CD4-positive, alpha-beta memory T cell (primary cell): Measurements from ENCODE around the gene PLOD1. TPM values are rescaled to one million over a fixed set of nuclear protein-coding genes. Genes with fewer than 3 reads are reported as not detected.
A peak's percentile ranks its signal among the peaks of the same experiment; 100 is the strongest.
"Not testable (repeated sequence)": the region's sequence is repeated elsewhere in the genome, so short reads cannot be mapped to it uniquely, and the experiment has no call there.

Experiments
- CTCF ChIA-PET: fragments of 350-600 bp; sonication (Branson Sonifier 250); formaldehyde crosslinking; loops from one replicate; lab custom pipeline; 2021; ENCODE audit warnings: inconsistent platforms; ENCODE audit not compliant: partially characterized antibody; lab: Charles Lee
- POLR2A ChIA-PET: fragments of 350-600 bp; sonication (Branson Sonifier 250); formaldehyde crosslinking; loops from one replicate; lab custom pipeline; 2021; ENCODE audit not compliant: partially characterized antibody; lab: Charles Lee
- DNase-seq, 5 donors: peaks; one replicate each; pipeline versions ENCODE4 v3.0.0 to v3.0.0-alpha.2; 2020 to 2022; ENCODE audit warnings: mixed read lengths in 1 of 5
- H3K27ac ChIP-seq: one replicate; pipeline ENCODE4 v1.7.0; 2013; ENCODE audit warnings: low read depth, low read length
- H3K27me3 ChIP-seq: 2 replicates; pipeline ENCODE4 v1.7.0; 2013; ENCODE audit warnings: mild to moderate bottlenecking, low read length, moderate library complexity; ENCODE audit not compliant: insufficient read depth
- H3K36me3 ChIP-seq: 2 replicates; pipeline ENCODE4 v1.7.0; 2013; ENCODE audit warnings: mild to moderate bottlenecking, low read length, moderate library complexity; ENCODE audit not compliant: insufficient read depth
- H3K4me1 ChIP-seq: 2 replicates; pipeline ENCODE4 v1.7.0; 2013; ENCODE audit warnings: mild to moderate bottlenecking, low read length, moderate library complexity; ENCODE audit not compliant: insufficient read depth
- H3K4me3 ChIP-seq, 2 donors: one replicate each; pipeline ENCODE4 v1.7.0; 2013; ENCODE audit warnings: low read length in 2 of 2, mild to moderate bottlenecking in 1 of 2
- H3K9me3 ChIP-seq, 2 donors: one replicate each; pipeline ENCODE4 v1.7.0; 2013; ENCODE audit warnings: low read length in 2 of 2, control low read depth in 1 of 2; ENCODE audit not compliant: control insufficient read depth in 1 of 2
- H3K27ac Mint-ChIP-seq, 7 donors: one replicate each; pipeline ENCODE4 v1.8.0; 2020 to 2021; ENCODE audit warnings: mixed read lengths in 7 of 7, mild to moderate bottlenecking in 6 of 7, inconsistent platforms in 3 of 7, moderate library complexity in 3 of 7
- H3K27me3 Mint-ChIP-seq, 2 donors: one replicate each; pipeline ENCODE4 v1.8.0; 2020 to 2021; ENCODE audit warnings: mixed read lengths in 2 of 2
- H3K36me3 Mint-ChIP-seq, 2 donors: one replicate each; pipeline ENCODE4 v1.8.0; 2020 to 2021; ENCODE audit warnings: mixed read lengths in 2 of 2, inconsistent platforms in 1 of 2, mild to moderate bottlenecking in 1 of 2
- H3K4me1 Mint-ChIP-seq, 4 donors: one replicate each; pipeline ENCODE4 v1.8.0; 2020 to 2021; ENCODE audit warnings: mixed read lengths in 4 of 4, mild to moderate bottlenecking in 1 of 4
- H3K4me3 Mint-ChIP-seq, 8 donors: one replicate each; pipeline ENCODE4 v1.8.0; 2020 to 2021; ENCODE audit warnings: mixed read lengths in 8 of 8, mild to moderate bottlenecking in 7 of 8, moderate library complexity in 6 of 8, inconsistent platforms in 3 of 8
- H3K9me3 Mint-ChIP-seq, 8 donors: one replicate each; pipeline ENCODE4 v1.8.0; 2020 to 2021; ENCODE audit warnings: mixed read lengths in 8 of 8, mild to moderate bottlenecking in 5 of 8, inconsistent platforms in 3 of 8, moderate library complexity in 1 of 8
- intact Hi-C: fragments of 100-400 bp; cut with micrococcal nuclease; formaldehyde crosslinking; loops from one replicate; pipeline ENCODE4 v1.15.1; 2023
- polyA plus RNA-seq, 2 donors: library from polyadenylated mRNA; unstranded; fragments of 300-500 nt; fragmentation: Illumina TruSeq; gene quantifications; one replicate each; pipeline ENCODE4 v1.2.3, GENCODE V29; 2021
- total RNA-seq, 2 experiments: library from RNA; stranded (reverse); gene quantifications; one replicate each; pipeline ENCODE4 v1.2.3, GENCODE V29; 2021

The PLOD1 gene
- total and polyA plus RNA-seq, 4 experiments from 2014 or later, result 2.5 to 3.6 (median 2.8) TPM

DNA sequence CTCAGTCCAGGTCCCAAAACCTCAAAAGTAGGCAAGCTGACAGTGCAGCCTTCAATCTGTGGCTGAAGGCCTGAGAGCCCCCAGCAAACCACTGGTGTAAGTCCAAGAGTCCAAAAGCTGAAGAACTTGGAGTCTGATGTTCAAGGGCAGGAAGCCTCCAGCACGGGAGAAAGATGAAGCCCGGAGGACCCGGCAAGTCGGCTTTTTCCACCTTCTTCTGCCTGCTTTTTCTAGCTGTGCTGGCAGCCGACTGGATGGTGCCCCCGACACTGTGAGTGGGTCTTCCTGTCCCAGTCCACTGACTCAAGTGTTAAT is 23.6 kb upstream of the PLOD1 start:
- H3K4me3 ChIP-seq, H3K9me3 ChIP-seq, H3K27ac ChIP-seq, H3K27me3 ChIP-seq, DNase-seq, intact Hi-C loops, H3K27me3 Mint-ChIP-seq, H3K36me3 ChIP-seq: not testable (repeated sequence)
- peak overlapping the region in 1 of 8 donors; percentile 57 for H3K4me3 Mint-ChIP-seq
- H3K36me3 Mint-ChIP-seq, result peaks cover 0 to 14% of the 10 kb centered on the region in 2 donors
- CTCF ChIA-PET, result interaction anchor here (1.2 kb wide), 1 partner anchor 14 kb away, joined by 4 read pairs; no protein-coding TSS in a partner anchor
- peaks cover 11 to 29% (median 16%) of the 10 kb centered on the region in 4 donors for H3K4me1 Mint-ChIP-seq
- POLR2A ChIA-PET, result interaction anchor here (2.0 to 4.4 kb wide), 5 partner anchors 8 to 104 kb away, joined by 26 to 116 read pairs (median 80); partner anchors contain the start of genes CLCN6, KIAA2013, MTHFR and PLOD1
- H3K4me1 ChIP-seq, result peaks cover 14% of the 10 kb centered on the region
- peaks cover 0 to 31% (median 2%) of the 10 kb centered on the region in 8 donors for H3K9me3 Mint-ChIP-seq
- peak overlapping the region in 3 of 7 donors; percentile 13 to 100 (median 65) for H3K27ac Mint-ChIP-seq

DNA sequence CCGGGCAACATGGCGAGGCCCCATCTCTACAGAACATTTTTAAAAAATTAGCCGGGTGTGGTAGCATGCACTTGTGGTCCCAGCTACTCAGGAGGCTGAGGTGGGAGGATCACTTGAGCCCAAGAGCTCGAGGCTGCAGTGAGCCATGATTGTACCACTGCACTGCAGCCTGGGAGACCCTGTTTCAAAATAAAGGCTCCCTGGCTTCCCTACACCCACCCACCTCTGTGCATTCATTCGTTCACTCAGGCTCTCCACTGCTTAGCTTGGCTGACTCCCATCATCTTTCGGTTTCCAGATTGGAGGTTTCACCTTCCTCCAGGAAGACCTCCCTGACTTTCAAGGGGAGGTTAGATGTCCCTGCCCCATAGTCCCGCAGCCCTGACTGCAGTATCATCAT is 22.5 kb upstream of the PLOD1 start:
- Histone ChIP-seq H3K27ac (no peak overlapping the region), H3K27me3 (no peaks in the 10 kb centered on the region), H3K4me1 (peaks cover 6% of the 10 kb centered on the region), H3K36me3 (no peaks in the 10 kb centered on the region), H3K4me3 (no peak overlapping the region), H3K9me3 (no peaks in the 10 kb centered on the region)
- Mint-ChIP-seq H3K4me1 (peaks cover 10 to 25% (median 10%) of the 10 kb centered on the region in 4 donors), H3K9me3 (peaks cover 0 to 26% (median 0%) of the 10 kb centered on the region in 8 donors), H3K27ac (peak overlapping the region in 4 of 7 donors; percentile 43 to 82 (median 70)), H3K4me3 (no peak overlapping the region), H3K27me3 (peaks cover 1 to 4% of the 10 kb centered on the region in 2 donors), H3K36me3 (peaks cover 0 to 20% of the 10 kb centered on the region in 2 donors)
- CTCF ChIA-PET, result no interaction called here
- DNase-seq, result no peak
- intact Hi-C loops, result no loop called here
- POLR2A ChIA-PET, result interaction anchor here (1.2 kb wide), 1 partner anchor 10 kb away, joined by 3 read pairs; no protein-coding TSS in a partner anchor

DNA sequence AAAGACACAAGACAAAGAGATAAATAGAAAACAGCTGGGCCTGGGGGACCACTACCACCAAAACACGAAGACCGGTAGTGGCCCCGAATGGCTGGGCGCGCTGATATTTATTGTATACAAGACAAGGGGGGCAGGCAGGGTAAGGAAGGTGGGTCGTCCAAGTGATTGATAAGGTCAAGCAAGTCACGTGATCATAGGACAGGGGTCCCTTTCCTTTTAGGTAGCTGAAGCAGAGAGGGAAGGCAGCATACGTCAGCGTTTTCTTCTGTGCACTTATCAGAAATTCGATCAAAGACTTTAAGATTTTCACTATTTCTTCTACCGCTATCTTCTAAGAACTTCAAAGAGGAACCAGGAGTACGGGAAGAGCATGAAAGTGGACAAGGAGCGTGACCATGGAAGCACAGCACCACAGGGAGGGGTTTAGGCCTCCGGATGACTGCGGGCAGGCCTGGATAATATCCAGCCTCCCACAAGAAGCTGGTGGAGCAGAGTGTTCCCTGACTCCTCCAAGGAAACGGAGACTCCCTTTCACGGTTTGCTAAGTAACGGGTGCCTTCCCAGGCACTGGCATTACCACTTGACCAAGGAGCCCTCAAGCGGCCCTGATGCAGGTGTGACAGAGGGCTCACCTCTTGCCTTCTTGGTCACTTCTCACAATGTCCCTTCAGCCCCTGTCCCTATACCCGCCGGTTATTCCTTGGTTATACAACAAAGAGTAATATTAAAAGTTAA is 21.9 kb upstream of the PLOD1 start:
- H3K27me3 ChIP-seq, H3K9me3 ChIP-seq, H3K27ac ChIP-seq, H3K4me3 Mint-ChIP-seq, H3K4me1 ChIP-seq, CTCF ChIA-PET, intact Hi-C loops, H3K27me3 Mint-ChIP-seq, H3K4me3 ChIP-seq, H3K36me3 ChIP-seq, DNase-seq: not testable (repeated sequence)
- peak overlapping the region in 2 of 7 donors; percentile 79 to 82 for H3K27ac Mint-ChIP-seq
- H3K36me3 Mint-ChIP-seq, result peaks cover 0 to 19% of the 10 kb centered on the region in 2 donors
- H3K9me3 Mint-ChIP-seq, result peaks cover 0 to 23% (median 0%) of the 10 kb centered on the region in 8 donors
- POLR2A ChIA-PET, result interaction anchor here (1.2 kb wide), 1 partner anchor 9 kb away, joined by 3 read pairs; no protein-coding TSS in a partner anchor
- H3K4me1 Mint-ChIP-seq, result peaks cover 5 to 23% (median 7%) of the 10 kb centered on the region in 4 donors

DNA sequence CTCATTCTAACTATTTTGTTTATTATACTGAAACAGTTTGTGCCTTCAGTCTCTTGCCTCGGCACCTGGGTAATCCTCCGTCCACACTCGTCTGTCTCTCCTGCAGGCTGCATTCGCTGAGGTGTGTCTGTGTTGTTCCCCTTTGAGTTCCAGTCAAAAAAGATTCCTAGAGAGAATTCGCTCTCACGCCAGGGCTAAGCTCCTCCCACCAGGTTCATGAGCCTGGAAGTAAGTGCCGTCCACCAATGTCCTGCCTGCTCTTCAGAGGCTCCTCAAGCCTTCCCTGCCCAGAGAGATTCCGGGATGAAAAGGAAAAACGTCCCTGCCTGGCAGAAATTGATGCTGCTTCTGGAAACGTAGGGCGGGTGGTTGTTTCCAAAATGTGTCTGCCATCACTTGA is 21.2 kb upstream of the PLOD1 start:
- no peak overlapping the region for H3K27ac ChIP-seq
- Mint-ChIP-seq H3K4me1 (peaks cover 5 to 16% (median 7%) of the 10 kb centered on the region in 4 donors), H3K36me3 (peaks cover 0 to 15% of the 10 kb centered on the region in 2 donors), H3K27me3 (peaks cover 1 to 3% of the 10 kb centered on the region in 2 donors), H3K4me3 (no peak overlapping the region), H3K9me3 (peaks cover 0 to 17% (median 0%) of the 10 kb centered on the region in 8 donors), H3K27ac (no peak overlapping the region)
- ChIA-PET POLR2A (no interaction called here), CTCF (no interaction called here)
- H3K9me3 ChIP-seq, result no peaks in the 10 kb centered on the region
- H3K27me3 ChIP-seq, result no peaks in the 10 kb centered on the region
- DNase-seq, result no peak
- intact Hi-C loops, result no loop called here
- no peak overlapping the region for H3K4me3 ChIP-seq
- no peaks in the 10 kb centered on the region for H3K4me1 ChIP-seq
- no peaks in the 10 kb centered on the region for H3K36me3 ChIP-seq

DNA sequence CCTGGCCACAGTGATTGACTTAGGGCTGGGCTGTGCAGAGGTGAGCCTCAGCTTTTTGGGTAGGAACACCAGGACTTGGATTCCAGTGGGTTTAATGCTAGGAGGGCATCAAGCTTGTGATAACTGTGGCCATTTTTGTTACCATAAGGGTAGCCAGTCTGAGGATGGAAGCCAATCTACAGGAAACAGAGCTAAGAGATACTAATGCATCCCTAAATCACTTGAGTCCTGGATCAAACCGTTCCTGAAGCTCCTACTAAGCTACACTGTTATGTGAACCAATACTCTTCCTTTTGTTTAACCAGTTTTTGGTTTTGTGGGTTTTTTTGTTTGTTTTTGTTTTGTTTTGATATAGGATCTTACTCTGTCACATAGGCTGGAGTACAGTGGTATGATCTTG is 20.5 kb upstream of the PLOD1 start:
- Mint-ChIP-seq H3K4me1 (peaks cover under 1 to 9% (median 5%) of the 10 kb centered on the region in 4 donors), H3K36me3 (peaks cover 0 to 17% of the 10 kb centered on the region in 2 donors), H3K4me3 (no peak overlapping the region), H3K27ac (peak overlapping the region in 1 of 7 donors; percentile 27), H3K27me3 (peaks cover 1 to 2% of the 10 kb centered on the region in 2 donors), H3K9me3 (peaks cover 0 to 11% (median 0%) of the 10 kb centered on the region in 8 donors)
- DNase-seq, result no peak
- ChIA-PET CTCF (no interaction called here), POLR2A (interaction anchor here (1.1 kb wide), 1 partner anchor 12 kb away, joined by 4 read pairs; the partner anchor contains the start of gene KIAA2013)
- no peaks in the 10 kb centered on the region for H3K27me3 ChIP-seq
- no peaks in the 10 kb centered on the region for H3K4me1 ChIP-seq
- H3K36me3 ChIP-seq, result peaks cover 5% of the 10 kb centered on the region
- H3K9me3 ChIP-seq, result no peaks in the 10 kb centered on the region
- no peak overlapping the region for H3K27ac ChIP-seq
- intact Hi-C loops, result no loop called here
- H3K4me3 ChIP-seq, result no peak overlapping the region

DNA sequence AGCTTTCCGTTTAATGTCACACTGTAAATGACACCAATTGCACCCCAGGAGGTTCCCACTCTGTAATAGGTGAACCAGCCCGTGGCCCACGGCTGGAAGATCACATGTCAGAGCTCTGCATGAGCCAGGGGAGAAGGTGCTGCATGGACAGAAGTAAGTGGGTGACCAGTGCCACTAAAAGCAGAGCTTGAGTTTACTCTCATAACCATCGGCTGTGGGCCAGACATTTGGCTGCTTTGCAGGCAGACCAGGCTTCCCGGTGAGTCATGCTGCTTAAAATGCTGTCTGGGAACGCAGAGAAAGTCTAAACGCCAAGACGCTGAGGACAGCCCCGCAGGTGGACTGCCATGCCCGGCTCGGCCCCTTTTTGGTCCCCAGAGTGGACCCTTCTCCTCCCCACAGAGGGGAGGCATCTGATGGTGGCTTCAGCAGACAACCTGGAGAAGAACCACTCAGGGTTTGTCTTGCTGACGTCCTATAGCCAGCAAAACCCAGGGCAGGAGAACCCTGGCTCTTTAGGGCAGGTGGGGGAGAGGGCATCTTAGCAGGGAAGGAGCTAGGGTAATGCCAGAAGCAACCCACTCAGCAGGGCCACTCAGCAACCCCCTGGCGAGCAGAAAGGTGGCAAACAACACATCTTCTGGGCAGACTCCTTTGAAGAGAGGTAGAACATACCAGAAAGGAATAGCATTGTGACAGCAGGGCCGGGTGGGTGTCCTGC is 15.6 kb upstream of the PLOD1 start:
- Histone ChIP-seq H3K9me3 (no peaks in the 10 kb centered on the region), H3K27me3 (no peaks in the 10 kb centered on the region), H3K27ac (no peak overlapping the region), H3K4me3 (no peak overlapping the region), H3K4me1 (peaks cover 25% of the 10 kb centered on the region), H3K36me3 (peaks cover 31% of the 10 kb centered on the region)
- intact Hi-C loops, result no loop called here
- no peak for DNase-seq
- CTCF ChIA-PET, result no interaction called here
- POLR2A ChIA-PET, result interaction anchor here (4.4 kb wide), 1 partner anchor 10 kb away, joined by 41 read pairs; no protein-coding TSS in a partner anchor
- Mint-ChIP-seq H3K27me3 (no peaks in the 10 kb centered on the region), H3K9me3 (no peaks in the 10 kb centered on the region), H3K4me1 (peaks cover 16 to 40% (median 24%) of the 10 kb centered on the region in 4 donors), H3K27ac (no peak overlapping the region), H3K4me3 (no peak overlapping the region), H3K36me3 (peaks cover 20 to 46% of the 10 kb centered on the region in 2 donors)

DNA sequence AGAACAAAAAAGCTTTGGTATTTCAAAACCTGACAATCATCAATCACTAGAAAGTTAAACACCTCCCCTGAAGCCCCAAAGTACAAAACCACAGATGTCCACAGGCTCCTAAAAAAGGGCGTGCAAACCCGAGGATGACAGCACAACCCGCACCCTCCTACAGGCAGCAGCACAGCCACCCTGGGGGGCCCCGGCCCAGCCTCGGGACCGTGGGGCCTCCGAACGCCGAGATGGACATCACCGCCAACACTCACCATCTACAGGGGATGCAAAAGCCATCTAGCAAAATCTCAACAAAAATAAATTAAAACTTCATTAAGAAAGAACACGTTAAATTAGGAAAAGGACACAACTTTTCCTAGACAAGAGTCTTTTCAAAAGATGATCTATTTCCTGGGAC is 14.9 kb upstream of the PLOD1 start:
- H3K36me3 ChIP-seq, result peaks cover 31% of the 10 kb centered on the region
- H3K4me1 ChIP-seq, result peaks cover 31% of the 10 kb centered on the region
- H3K27ac Mint-ChIP-seq, result no peak overlapping the region
- CTCF ChIA-PET, result no interaction called here
- H3K4me1 Mint-ChIP-seq, result peaks cover 21 to 46% (median 30%) of the 10 kb centered on the region in 4 donors
- no peaks in the 10 kb centered on the region for H3K9me3 Mint-ChIP-seq
- H3K27me3 Mint-ChIP-seq, result no peaks in the 10 kb centered on the region
- POLR2A ChIA-PET, result interaction anchor here (4.4 kb wide), 1 partner anchor 11 kb away, joined by 41 read pairs; no protein-coding TSS in a partner anchor
- intact Hi-C loops, result no loop called here
- no peak for DNase-seq
- no peak overlapping the region for H3K4me3 ChIP-seq
- no peaks in the 10 kb centered on the region for H3K27me3 ChIP-seq
- no peaks in the 10 kb centered on the region for H3K9me3 ChIP-seq
- peaks cover 20 to 50% of the 10 kb centered on the region in 2 donors for H3K36me3 Mint-ChIP-seq
- H3K4me3 Mint-ChIP-seq, result no peak overlapping the region
- no peak overlapping the region for H3K27ac ChIP-seq
